ENCODE data around the gene SNRPE. TPM values are rescaled to one million over a fixed set of nuclear protein-coding genes. Genes with fewer than 3 reads are reported as not detected.

Gene SNRPE
- total RNA-seq, 1 experiment from 2014 or later = 217 TPM

- POLR2A ChIA-PET = interaction anchor here (0.7 kb wide), 1 partner anchor 9 kb away, joined by 5 read pairs; no protein-coding TSS in a partner anchor
- intact Hi-C loops (cut with micrococcal nuclease; ENCODE audit: unreplicated experiment) = no loop called here
Measured at GRCh38 chr1:203901581-203901980, 40.2 kb downstream of the SNRPE start.

GRCh38 chr1:203905275-203905674, 43.9 kb downstream of the SNRPE start:
- Histone ChIP-seq H3K36me3 (ENCODE audit: control insufficient read depth, insufficient read depth, low read length) (no peaks in the 10 kb centered on the region), H3K4me3 (ENCODE audit: low read depth in 2 of 2, low read length in 2 of 2) (no peak overlapping the region), H3K4me1 (ENCODE audit: control insufficient read depth, insufficient read depth, low read length) (peaks cover 14% of the 10 kb centered on the region), H3K9me3 (ENCODE audit: control insufficient read depth, insufficient read depth, low read depth, low read length) (no peaks in the 10 kb centered on the region), H3K27ac (ENCODE audit: low read length) (no peak overlapping the region), H3K27me3 (ENCODE audit: control insufficient read depth, insufficient read depth, low read length) (no peaks in the 10 kb centered on the region)
- BruUV-seq (replicated peaks) = no TSS peak
- in situ Hi-C loops (cut with HindIII; ENCODE audit: low pct_unique_long_range_greater_than_20kb, low sequenced_read_pairs) = no loop called here
- DNase-seq (ENCODE audit: low read depth, low spot score) (no peak), ATAC-seq (no peak)
- TF ChIP-seq TCF7L2 (IDR thresholded peaks at IDR 0.05; ENCODE audit: low read depth, low read length) (no peak), CTCF (IDR thresholded peaks at IDR 0.05) (no peak), SIN3A (IDR thresholded peaks at IDR 0.05; ENCODE audit: borderline replicate concordance, insufficient read depth, low read depth, low read length) (no peak), POLR2AphosphoS5 (IDR thresholded peaks at IDR 0.05; ENCODE audit: low read depth, low read length) (no peak), REST (IDR thresholded peaks at IDR 0.05; ENCODE audit: insufficient read depth in 1 of 2, low read depth in 2 of 2, low read length in 1 of 2) (no peak)
- intact Hi-C loops (cut with micrococcal nuclease; ENCODE audit: unreplicated experiment) = no loop called here
- ChIA-PET POLR2A (no interaction called here), CTCF (no interaction called here)

More at GRCh38 chr1:203901581-203901980, 40.2 kb downstream of the SNRPE start:
- no peaks in the 10 kb centered on the region for H3K9me3 ChIP-seq (ENCODE audit: control insufficient read depth, insufficient read depth, low read depth, low read length)
- DNase-seq (ENCODE audit: low read depth, low spot score) (no peak), ATAC-seq (no peak)
- H3K27me3 ChIP-seq (ENCODE audit: control insufficient read depth, insufficient read depth, low read length) = no peaks in the 10 kb centered on the region
- TF ChIP-seq CTCF (IDR thresholded peaks at IDR 0.05) = no peak
- no peak for TF ChIP-seq TCF7L2 (IDR thresholded peaks at IDR 0.05; ENCODE audit: low read depth, low read length)
- no peak for TF ChIP-seq SIN3A (IDR thresholded peaks at IDR 0.05; ENCODE audit: borderline replicate concordance, insufficient read depth, low read depth, low read length)
- TF ChIP-seq REST (IDR thresholded peaks at IDR 0.05; ENCODE audit: insufficient read depth in 1 of 2, low read depth in 2 of 2, low read length in 1 of 2) = no peak
- no peak for TF ChIP-seq POLR2AphosphoS5 (IDR thresholded peaks at IDR 0.05; ENCODE audit: low read depth, low read length)
- no peak overlapping the region for H3K4me3 ChIP-seq (ENCODE audit: low read depth in 2 of 2, low read length in 2 of 2)
- no peak overlapping the region for H3K27ac ChIP-seq (ENCODE audit: low read length)
- peaks cover 6% of the 10 kb centered on the region for H3K4me1 ChIP-seq (ENCODE audit: control insufficient read depth, insufficient read depth, low read length)
- CTCF ChIA-PET = no interaction called here
- no TSS peak for BruUV-seq (replicated peaks)
- in situ Hi-C loops (cut with HindIII; ENCODE audit: low pct_unique_long_range_greater_than_20kb, low sequenced_read_pairs) = no loop called here
- no peaks in the 10 kb centered on the region for H3K36me3 ChIP-seq (ENCODE audit: control insufficient read depth, insufficient read depth, low read length)

All from Panc1 (cell line).